GM23248 (cell line): ENCODE results near the gene SLC6A7. TPM values are rescaled to one million over a fixed set of nuclear protein-coding genes. Genes with fewer than 3 reads are reported as not detected.
A peak's percentile ranks its signal among the peaks of the same experiment; 100 is the strongest.

Experiments used
- DNase-seq: peaks from one replicate; pipeline ENCODE4 v3.0.0-alpha.2; 2015
- H2AFZ ChIP-seq: fragments of 200-600 bp; sonication (generic); 2 replicates; pipeline ENCODE4 v1.6.1; 2016; ENCODE audit warnings: antibody characterized with exemption
- H3F3A ChIP-seq: fragments of 200-600 bp; sonication (generic); 2 replicates; pipeline ENCODE4 v1.6.1; 2016; ENCODE audit warnings: mild to moderate bottlenecking, antibody characterized with exemption, mixed run types; ENCODE audit not compliant: insufficient read depth
- H3K27ac ChIP-seq: fragments of 200-600 bp; sonication (generic); 2 replicates; pipeline ENCODE4 v1.5.1; 2016; ENCODE audit warnings: mild to moderate bottlenecking
- H3K27me3 ChIP-seq: fragments of 200-600 bp; sonication (generic); replicated peaks from 2 replicates; pipeline ENCODE4 v1.6.1; 2016; ENCODE audit warnings: mild to moderate bottlenecking; ENCODE audit not compliant: insufficient read depth
- H3K36me3 ChIP-seq: fragments of 200-600 bp; sonication (generic); 2 replicates; pipeline ENCODE4 v1.6.1; 2016; ENCODE audit warnings: low read depth, mild to moderate bottlenecking
- H3K4me1 ChIP-seq: fragments of 200-600 bp; sonication (generic); 2 replicates; pipeline ENCODE4 v1.6.1; 2016; ENCODE audit warnings: mild to moderate bottlenecking; ENCODE audit not compliant: insufficient read depth
- H3K4me2 ChIP-seq: fragments of 200-600 bp; sonication (generic); one replicate; pipeline ENCODE4 v1.6.1; 2016; ENCODE audit warnings: mild to moderate bottlenecking; ENCODE audit not compliant: unreplicated experiment
- H3K4me3 ChIP-seq: fragments of 200-600 bp; sonication (generic); 2 replicates; pipeline ENCODE4 v1.5.1; 2016; ENCODE audit warnings: mild to moderate bottlenecking
- H3K79me2 ChIP-seq: fragments of 200-600 bp; sonication (generic); 2 replicates; pipeline ENCODE4 v1.6.1; 2016; ENCODE audit warnings: mild to moderate bottlenecking; ENCODE audit not compliant: insufficient read depth
- H3K9ac ChIP-seq: fragments of 200-600 bp; sonication (generic); 2 replicates; pipeline ENCODE4 v1.6.1; 2016; ENCODE audit warnings: mild to moderate bottlenecking
- H3K9me2 ChIP-seq: fragments of 200-600 bp; sonication (generic); 2 replicates; pipeline ENCODE4 v1.6.1; 2016; ENCODE audit warnings: mixed run types, mild to moderate bottlenecking, moderate library complexity; ENCODE audit not compliant: insufficient read depth
- H3K9me3 ChIP-seq: fragments of 200-600 bp; sonication (generic); one replicate; pipeline ENCODE4 v1.6.1; 2017; ENCODE audit warnings: low read depth
- H4K20me1 ChIP-seq: fragments of 200-600 bp; sonication (generic); 2 replicates; pipeline ENCODE4 v1.6.0; 2016; ENCODE audit not compliant: insufficient read depth
- EZH2 ChIP-seq: fragments of 200-600 bp; sonication (generic); IDR thresholded peaks from 2 replicates; pipeline ENCODE4 v1.6.1; 2018; ENCODE audit warnings: antibody characterized with exemption, mild to moderate bottlenecking; ENCODE audit not compliant: insufficient read depth, poor library complexity, severe bottlenecking
- EZH2phosphoT487 ChIP-seq: fragments of 200-600 bp; sonication (generic); IDR thresholded peaks from 2 replicates; pipeline ENCODE4 v1.6.1; 2018; ENCODE audit warnings: antibody characterized with exemption, moderate library complexity, mild to moderate bottlenecking, low read depth; ENCODE audit not compliant: insufficient read depth
- WGBS, 2 experiments: methylation state at CpG; one replicate each; pipeline ENCODE4 v1.1.6; 2015 to 2017; ENCODE audit warnings: low lambda C conversion rate in 2 of 2, low coverage in 1 of 2; ENCODE audit errors: missing lambda C conversion rate in 2 of 2; 5-methylcytosine and 5-hydroxymethylcytosine counted together
- in situ Hi-C: fragments of 300-500 bp; cut with MboI; formaldehyde crosslinking; loops from 2 replicates; pipeline ENCODE4 v1.15.0; 2020
- polyA plus RNA-seq: library from polyadenylated mRNA; unstranded; fragments of >200 nt; fragmentation: Nextera tagmentation; extraction: Ambion mirVana; gene quantifications from 2 replicates; pipeline ENCODE4 v1.2.1, GENCODE V29; 2016
- total RNA-seq: library from RNA; depleted of rRNA; stranded (reverse); fragments of >200 nt; shearing (Covaris generic); gene quantifications from 2 replicates; pipeline ENCODE4 v1.2.3, GENCODE V29; 2014

SLC6A7 gene
- total and polyA plus RNA-seq, 2 experiments from 2014 or later: not detected

DNA sequence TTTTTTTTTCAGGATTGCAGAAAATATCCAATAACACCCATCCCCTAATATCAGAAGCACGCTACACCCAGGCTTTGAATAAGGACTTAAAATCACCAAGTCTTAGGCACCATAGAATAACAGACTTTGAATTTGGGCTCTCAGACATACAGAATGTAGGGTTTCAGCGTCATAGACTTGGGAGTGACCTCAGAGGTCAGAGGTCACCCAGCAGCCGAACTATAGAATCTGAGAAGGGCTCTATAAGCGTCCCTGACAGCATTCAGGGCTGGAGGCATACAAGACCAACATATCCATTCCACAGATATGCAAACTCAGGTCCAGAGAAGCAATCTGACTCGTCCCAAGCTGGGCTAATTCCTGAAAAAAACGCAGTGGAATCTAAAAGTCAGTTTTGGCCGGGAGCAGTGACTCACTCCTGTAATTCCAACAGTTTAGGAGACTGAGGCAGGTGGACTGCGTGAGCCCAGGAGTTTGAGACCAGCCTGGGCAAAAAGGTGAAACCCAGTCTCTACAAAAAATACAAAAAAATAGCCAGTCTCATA is 34.7 kb downstream of the SLC6A7 start:
- H3K4me1 ChIP-seq: no peaks in the 10 kb centered on the region
- no peak overlapping the region for H3K4me3 ChIP-seq
- DNase-seq: peak; percentile 33
- H3F3A ChIP-seq: 0 out of 2 replicates have a peak, but pooled peaks cover 3% of the 10 kb centered on the region
- H3K9me2 ChIP-seq: no peaks in the 10 kb centered on the region
- H3K4me2 ChIP-seq: no peak overlapping the region
- no peak overlapping the region for H3K9ac ChIP-seq
- in situ Hi-C loops: loop anchor here (25.0 kb wide), 1 partner anchor 387 kb away; no protein-coding TSS in a partner anchor
- no peaks in the 10 kb centered on the region for H3K27me3 ChIP-seq
- TF ChIP-seq EZH2phosphoT487 (no peak), EZH2 (no peak)
- H2AFZ ChIP-seq: no peak overlapping the region
- no peak overlapping the region for H3K27ac ChIP-seq
- WGBS, 2 experiments: 65% methylated on average over 8 of the region's 8 CpGs
- H3K9me3 ChIP-seq: no peaks in the 10 kb centered on the region
- H4K20me1 ChIP-seq: no peaks in the 10 kb centered on the region
- H3K36me3 ChIP-seq: no peaks in the 10 kb centered on the region
- no peaks in the 10 kb centered on the region for H3K79me2 ChIP-seq

DNA sequence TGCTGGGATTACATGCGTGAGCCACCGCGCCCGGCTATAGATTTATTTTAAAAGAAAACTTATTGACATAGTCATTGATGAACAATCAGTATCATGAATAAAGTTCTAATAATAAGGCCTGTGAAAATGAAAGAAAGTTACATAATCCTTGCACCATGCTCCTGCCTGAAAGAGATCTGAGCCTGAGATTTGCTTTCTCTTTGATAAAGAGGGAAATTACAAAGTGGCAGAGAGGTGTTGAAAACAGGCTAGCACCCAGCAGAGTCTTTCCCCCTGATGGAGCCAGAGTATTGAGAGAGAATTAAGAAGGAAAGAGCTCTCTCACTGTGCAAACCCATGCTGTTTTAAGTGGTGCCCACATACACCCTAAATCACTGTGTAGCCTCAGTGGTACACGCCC is 37.2 kb downstream of the SLC6A7 start:
- H3K27me3 ChIP-seq: no peaks in the 10 kb centered on the region
- H3K4me3 ChIP-seq: no peak overlapping the region
- no peaks in the 10 kb centered on the region for H3K9me2 ChIP-seq
- no peaks in the 10 kb centered on the region for H3K9me3 ChIP-seq
- 96 to 100% methylated on average over 5 of the region's 5 CpGs for WGBS, 2 experiments
- H3K36me3 ChIP-seq: no peaks in the 10 kb centered on the region
- H3F3A ChIP-seq: 0 out of 2 replicates have a peak, but pooled peaks cover 3% of the 10 kb centered on the region
- no peaks in the 10 kb centered on the region for H4K20me1 ChIP-seq
- no peak overlapping the region for H3K9ac ChIP-seq
- no peak overlapping the region for H2AFZ ChIP-seq
- DNase-seq: no peak
- TF ChIP-seq EZH2phosphoT487 (no peak), EZH2 (no peak)
- no peaks in the 10 kb centered on the region for H3K4me1 ChIP-seq
- no peaks in the 10 kb centered on the region for H3K79me2 ChIP-seq
- no peak overlapping the region for H3K4me2 ChIP-seq
- no peak overlapping the region for H3K27ac ChIP-seq
- in situ Hi-C loops: no loop called here

DNA sequence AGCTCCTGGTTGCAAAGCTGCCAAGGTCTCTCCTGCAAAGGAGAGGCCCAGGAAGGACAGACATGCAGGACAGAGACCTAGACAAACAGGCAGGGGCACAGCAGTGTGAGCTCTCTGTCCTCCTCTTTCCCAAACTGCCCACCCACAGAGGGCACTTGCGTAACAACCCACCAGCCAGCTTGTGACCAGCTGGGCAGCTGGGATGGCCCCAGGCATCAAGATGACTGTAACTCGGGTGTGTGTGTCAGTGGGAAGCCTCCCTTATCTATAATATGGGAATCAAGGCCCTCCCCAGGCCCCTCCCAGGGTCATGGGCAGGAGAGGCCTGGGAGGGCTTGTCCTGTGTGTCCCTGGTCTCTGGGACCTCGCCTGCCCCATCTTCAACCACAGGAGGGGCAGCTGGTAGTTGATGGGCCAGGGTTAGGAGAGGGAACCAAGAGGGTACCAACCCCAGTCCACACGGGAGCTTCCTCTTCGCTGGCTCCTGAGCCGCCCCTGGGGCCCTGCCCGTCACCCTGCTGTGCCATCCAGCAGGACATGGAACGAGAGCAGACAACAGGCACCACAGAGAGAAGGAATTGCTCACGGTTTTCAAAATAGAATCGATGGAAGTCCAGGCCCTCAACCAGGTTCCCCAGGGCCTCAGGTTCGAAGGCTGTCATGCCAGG is 37.9 kb downstream of the SLC6A7 start:
- in situ Hi-C loops: no loop called here
- WGBS, 2 experiments: 73 to 79% methylated on average over 10 to 11 of the region's 11 CpGs
- no peaks in the 10 kb centered on the region for H3K79me2 ChIP-seq
- no peaks in the 10 kb centered on the region for H3K9me3 ChIP-seq
- no peak overlapping the region for H3K4me3 ChIP-seq
- H3K9ac ChIP-seq: no peak overlapping the region
- H4K20me1 ChIP-seq: no peaks in the 10 kb centered on the region
- H3K27ac ChIP-seq: no peak overlapping the region
- H3K4me1 ChIP-seq: no peaks in the 10 kb centered on the region
- H3K4me2 ChIP-seq: no peak overlapping the region
- no peaks in the 10 kb centered on the region for H3K27me3 ChIP-seq
- no peaks in the 10 kb centered on the region for H3K9me2 ChIP-seq
- H3K36me3 ChIP-seq: no peaks in the 10 kb centered on the region
- no peak for TF ChIP-seq EZH2phosphoT487
- no peak for TF ChIP-seq EZH2
- 0 out of 2 replicates have a peak, but pooled peaks cover 3% of the 10 kb centered on the region for H3F3A ChIP-seq
- H2AFZ ChIP-seq: no peak overlapping the region
- peak; percentile 75 for DNase-seq

DNA sequence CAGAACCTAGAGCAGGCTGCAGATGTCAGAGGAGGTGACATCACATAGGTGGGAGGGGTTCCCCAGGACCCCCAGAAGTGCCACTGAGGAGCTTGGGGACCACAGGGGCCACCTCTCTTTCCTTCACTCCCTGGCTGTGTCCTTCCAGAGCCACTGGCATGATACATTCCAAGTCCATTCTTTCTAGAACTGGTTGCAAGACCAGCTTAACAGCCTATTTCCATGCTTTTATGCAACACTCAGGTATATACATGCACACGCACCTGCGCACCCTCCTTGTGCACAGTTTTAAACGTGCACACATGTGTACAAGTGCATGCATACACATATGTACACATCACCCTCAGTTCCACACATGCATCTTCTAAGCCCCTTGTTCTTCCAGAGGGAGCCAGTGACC is 39.7 kb downstream of the SLC6A7 start:
- H3K79me2 ChIP-seq: no peaks in the 10 kb centered on the region
- no peaks in the 10 kb centered on the region for H3K4me1 ChIP-seq
- H3K4me3 ChIP-seq: no peak overlapping the region
- no peaks in the 10 kb centered on the region for H3K27me3 ChIP-seq
- no peaks in the 10 kb centered on the region for H3F3A ChIP-seq
- no peak overlapping the region for H3K9ac ChIP-seq
- H3K4me2 ChIP-seq: no peak overlapping the region
- no peak overlapping the region for H3K27ac ChIP-seq
- H2AFZ ChIP-seq: no peak overlapping the region
- no peak for TF ChIP-seq EZH2phosphoT487
- TF ChIP-seq EZH2: no peak
- H3K36me3 ChIP-seq: no peaks in the 10 kb centered on the region
- in situ Hi-C loops: no loop called here
- no peaks in the 10 kb centered on the region for H3K9me2 ChIP-seq
- H3K9me3 ChIP-seq: no peaks in the 10 kb centered on the region
- no peak for DNase-seq
- 59 to 61% methylated on average over 3 of the region's 3 CpGs for WGBS, 2 experiments
- no peaks in the 10 kb centered on the region for H4K20me1 ChIP-seq
